GM19025 (cell line): Measurements from ENCODE around the gene OR1I1.
"Not testable (repeated sequence)": the region's sequence is repeated elsewhere in the genome, so short reads cannot be mapped to it uniquely, and the experiment has no call there.

Experiments
- ATAC-seq: cut with Tn5 transposase; IDR thresholded peaks from one replicate; pipeline ENCODE4 v1.9.1; 2021; ENCODE audit warnings: mild to moderate bottlenecking, low read depth, moderate library complexity; ENCODE audit not compliant: unreplicated experiment

Gene OR1I1

GRCh38 chr19:15081911-15082310, at the start of gene OR1I1:
Gene OR1I1 (plus strand): TSS chr19:15082211. CDS start chr19:15087066, 4,855 bp downstream.
- no peak for ATAC-seq

- no peak for ATAC-seq
Measured at GRCh38 chr19:15035795-15036311, 46.2 kb upstream of the OR1I1 start.

- no peak for ATAC-seq
Measured at GRCh38 chr19:15037586-15037985, 44.4 kb upstream of the OR1I1 start.

DNA sequence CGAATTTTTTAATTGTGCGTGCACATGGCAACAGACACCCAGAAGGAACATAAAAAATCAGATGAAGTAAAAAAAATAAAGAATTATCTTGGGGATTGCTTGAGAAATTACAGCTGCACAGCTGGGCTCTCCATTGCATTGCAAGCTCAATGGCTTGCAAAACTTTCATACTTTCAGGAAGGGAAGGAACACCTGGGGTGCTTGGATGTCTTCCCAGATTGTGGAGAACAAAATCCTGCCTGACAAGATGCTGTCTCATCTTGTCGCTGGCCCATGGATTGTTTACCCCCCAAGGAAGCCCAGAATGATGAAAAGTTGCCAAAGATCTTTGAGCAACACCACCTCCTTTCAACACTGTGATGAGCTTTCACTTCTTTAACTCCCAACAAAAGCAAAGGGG, 43.7 kb upstream of the OR1I1 start:
- ATAC-seq = no peak

DNA sequence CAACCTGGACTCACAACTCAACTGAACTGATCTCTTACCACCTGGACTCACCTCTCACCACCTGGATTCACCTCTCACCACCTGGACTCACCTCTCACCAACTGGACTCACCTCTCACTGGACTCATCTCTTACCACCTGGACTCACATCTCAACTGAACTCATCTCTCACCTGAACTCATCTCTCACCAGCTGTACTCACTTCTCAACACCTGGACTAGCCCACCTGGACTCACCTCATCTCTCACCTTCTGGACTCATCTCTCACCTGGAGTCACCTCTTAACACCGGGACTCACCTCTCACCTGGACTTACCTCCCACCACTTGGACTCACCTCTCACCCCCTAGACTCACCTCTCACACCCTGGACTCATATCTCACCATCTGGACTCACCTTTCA, 40.0 kb upstream of the OR1I1 start:
- no peak for ATAC-seq

GRCh38 chr19:15042826-15043225, 39.2 kb upstream of the OR1I1 start:
- no peak for ATAC-seq

- ATAC-seq = no peak
Measured at GRCh38 chr19:15045506-15045905, 36.5 kb upstream of the OR1I1 start.

- ATAC-seq = no peak
Measured at GRCh38 chr19:15047680-15048079, 34.3 kb upstream of the OR1I1 start.

DNA sequence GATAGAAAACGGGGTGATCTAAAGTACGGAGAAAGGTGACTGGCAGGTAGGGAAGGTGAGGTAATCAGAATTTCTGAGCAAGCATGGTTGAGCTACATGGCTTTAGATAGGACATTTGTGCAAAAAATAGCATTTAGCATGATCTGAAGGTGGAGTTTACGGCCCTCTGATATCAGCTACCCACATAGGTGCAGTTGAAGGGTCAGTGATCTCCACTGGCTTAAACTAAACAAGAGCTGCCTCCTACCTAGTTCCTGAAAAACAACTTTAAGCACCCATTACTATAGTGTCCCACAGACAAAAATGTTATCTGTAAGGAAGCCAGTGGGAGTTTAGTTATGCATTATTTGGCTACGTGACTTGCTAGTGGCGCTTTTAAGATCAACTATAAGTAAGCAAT, 33.9 kb upstream of the OR1I1 start:
- no peak for ATAC-seq

DNA sequence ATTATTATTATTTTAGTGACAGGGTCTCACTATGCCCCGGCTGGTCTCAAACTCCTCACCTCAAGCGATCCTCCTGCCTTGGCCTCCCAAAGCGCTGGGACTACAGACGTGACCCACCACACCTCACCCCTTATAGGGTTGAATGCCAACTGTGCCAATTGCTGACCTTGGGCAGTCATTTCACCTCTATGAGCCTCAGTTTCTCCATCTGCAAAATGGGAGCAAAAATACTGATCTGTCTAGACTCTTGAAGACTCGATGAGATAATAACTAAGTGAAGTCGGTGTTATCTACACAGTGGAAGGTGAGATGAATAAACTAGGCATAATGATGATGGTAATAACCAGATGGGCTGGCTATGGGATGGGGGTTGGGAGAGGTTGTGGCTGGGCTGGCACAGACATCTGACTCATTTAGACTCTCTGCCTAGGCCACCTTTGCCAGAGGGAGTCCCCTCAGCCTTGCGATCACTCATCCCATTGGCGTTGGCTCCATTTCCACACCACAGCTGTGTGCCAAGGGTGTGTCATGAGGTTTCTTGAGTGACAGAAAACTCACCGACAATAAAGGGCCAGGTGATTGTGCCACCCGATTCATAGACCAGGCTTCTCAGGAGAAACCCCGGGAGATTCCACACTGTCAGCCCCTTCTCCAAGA, 33.0 kb upstream of the OR1I1 start, which contains the start of gene CASP14:
Gene CASP14 (plus strand): TSS at position 596 of the 657 bp plus-strand sequence. CDS start 2,772 bp downstream, outside the sequence.
- ATAC-seq = no peak

DNA sequence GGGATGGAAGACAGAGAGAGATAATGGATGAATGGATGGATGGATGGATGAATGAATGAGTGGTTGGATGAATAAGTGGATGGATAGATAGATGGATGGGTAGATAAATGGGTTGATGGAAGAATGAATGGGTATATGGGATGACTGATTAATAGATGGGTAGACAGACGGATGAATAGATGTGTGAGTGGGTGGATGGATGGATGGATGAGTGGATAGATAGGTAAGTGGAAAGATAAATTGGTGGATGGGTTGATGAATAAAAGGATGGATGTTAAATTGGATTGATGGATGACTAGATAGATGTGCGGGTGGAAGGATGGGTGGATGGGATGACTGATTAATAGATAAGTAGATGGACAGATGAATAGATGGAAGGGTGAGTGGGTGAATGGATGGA, 31.4 kb upstream of the OR1I1 start:
- ATAC-seq = no peak

GRCh38 chr19:15062036-15062435, 20.0 kb upstream of the OR1I1 start:
- no peak for ATAC-seq

DNA sequence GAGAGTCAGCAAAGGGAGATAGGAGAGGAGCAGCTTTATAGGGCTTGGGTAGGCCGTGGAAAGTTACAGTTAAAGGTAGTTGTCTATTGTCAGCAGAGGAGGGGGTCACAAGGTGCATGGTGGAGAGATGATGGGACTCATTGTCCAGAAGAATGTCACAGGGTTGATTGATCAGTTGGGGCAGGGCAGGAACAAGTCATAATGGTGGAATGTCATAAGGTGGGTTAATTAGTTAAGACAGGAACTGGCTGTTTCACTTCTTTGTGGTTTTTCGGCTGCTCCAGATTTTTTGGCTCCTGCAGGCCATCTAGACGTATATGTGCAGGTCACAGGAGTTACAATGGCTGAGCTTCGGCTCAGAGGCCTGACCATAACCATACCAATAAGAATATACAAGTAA, 11.6 kb upstream of the OR1I1 start:
- not testable (repeated sequence) for ATAC-seq

DNA sequence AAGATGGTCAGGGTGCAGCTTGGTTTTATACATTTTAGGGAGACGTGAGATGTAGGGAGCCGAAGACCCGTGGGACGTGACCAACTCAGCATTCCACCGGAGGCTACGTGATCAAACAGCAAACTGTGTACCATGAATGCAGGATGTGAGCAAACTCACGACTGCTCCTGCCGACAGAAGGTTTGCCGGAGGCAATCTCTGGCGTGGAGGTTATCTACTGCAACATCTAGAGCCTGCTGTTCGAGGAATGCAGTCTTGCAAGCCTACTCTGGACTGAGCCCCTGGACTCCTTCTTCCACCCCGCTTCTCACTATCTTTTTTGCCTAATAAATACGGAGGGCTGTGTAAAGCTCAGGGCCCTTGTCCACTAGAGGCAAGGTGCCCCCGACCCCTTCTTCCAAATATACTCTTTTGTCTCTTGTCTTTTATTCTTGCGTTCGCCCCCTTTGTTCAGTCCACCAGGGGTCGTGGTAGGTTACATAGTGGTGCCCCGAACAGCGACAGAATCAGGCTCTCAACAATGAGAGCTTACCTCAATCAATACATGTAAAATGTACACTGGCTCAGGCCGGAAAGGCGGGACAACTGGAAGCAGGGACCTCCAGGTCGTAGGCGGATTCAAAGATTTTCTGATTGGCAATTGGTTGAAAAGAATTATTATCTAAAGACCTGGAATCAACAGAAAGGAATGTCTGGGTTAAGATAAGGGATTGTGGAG, 8.9 kb upstream of the OR1I1 start:
- no peak for ATAC-seq

DNA sequence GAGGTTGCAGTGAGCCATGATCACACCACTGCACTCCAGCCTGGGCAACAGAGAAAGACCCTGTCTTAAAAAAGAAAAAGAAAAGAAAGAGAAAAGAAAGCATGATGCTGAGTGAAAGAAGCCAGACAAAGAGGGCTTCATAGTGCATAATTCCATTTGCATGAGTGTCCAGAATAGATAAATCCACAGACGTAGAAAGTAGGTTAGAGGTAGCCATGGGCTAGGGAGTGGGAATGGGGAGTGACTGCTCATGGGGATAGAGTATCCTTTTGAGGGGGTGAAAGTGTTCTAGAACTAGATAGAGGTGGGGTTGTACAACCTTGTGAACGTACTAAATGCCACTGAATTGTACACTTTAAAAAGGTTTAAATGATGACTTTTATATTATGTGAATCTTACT, 7.6 kb upstream of the OR1I1 start:
- ATAC-seq = no peak

DNA sequence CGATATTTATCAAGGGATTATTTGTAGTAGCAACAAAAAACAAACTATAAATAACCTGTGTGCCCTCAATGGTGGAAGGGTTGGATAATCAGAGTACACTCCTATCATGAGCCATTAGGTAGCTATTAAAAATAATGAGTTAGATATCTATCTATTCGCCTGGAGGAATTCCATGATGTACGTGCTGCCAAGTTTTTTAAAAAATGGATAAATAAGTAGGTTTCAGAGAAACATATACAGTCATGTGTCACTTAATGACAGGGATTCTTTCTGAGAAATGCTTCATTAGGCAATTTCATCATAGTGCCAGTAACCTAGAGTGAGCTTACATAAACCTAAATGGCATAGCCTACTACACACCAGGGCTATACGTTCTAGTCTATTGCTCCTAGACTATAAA, 6.2 kb upstream of the OR1I1 start:
- no peak for ATAC-seq

GRCh38 chr19:15080002-15080401, 2.0 kb upstream of the OR1I1 start:
- ATAC-seq = not testable (repeated sequence)

- no peak for ATAC-seq
Measured at GRCh38 chr19:15087182-15087581, 5.2 kb downstream of the OR1I1 start.

DNA sequence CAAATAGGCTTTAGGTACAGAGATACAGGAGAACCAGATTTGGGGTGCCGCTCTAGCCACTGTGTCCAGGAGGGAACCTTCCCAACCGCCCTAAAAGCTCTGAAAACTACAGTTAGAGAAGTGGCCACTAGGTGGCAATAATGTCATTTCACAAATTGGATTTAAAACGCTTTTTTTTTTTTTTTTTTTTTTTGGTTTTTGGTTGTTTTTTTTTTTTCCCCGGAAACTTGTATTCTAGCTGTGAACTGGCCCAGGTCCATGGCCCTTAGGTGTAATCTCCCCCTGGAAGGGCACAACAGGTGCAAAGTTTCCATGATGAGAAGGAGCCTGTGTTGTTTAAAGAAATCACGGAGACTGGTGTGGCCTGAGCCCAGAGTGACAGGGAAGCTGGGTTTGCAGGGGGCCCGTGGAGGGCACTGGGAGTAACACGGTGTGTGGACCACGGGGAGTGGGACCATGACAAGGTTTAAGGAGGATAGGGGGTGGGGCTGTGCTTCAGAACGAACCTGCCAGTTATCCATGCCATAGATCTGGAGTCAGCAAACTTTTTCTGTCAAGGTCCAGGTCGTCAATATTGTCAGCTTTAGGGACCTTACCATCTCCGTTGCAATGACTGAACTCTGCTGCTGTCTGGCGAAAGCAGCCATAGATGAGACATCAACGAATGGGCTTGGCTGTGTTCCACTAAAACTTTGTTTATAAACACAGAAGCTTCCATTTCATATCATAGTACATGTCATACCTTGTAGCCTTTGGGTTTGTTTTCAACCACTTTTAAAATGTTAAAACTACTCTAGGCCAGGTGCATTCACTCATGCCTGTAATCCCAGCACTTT, 10.1 kb downstream of the OR1I1 start:
- ATAC-seq = no peak

DNA sequence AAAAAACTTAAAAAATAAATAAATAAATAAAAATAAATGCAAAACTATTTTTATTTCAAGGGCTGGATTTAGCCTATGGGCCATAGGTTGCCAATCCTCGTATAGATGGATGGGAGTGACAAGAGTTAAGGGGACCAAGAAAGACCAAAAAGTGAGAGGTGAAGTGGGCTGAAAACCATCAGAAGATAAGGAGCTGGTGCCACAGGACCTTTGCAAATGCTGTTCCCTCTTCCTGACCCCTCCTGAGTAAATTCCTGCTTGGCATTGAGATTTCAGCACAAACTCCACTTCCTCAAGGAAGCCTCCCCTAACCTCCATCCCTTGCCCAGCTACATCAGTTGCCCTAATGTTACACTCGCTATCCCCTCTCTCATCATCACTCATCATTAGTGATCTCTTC, 11.0 kb downstream of the OR1I1 start:
- ATAC-seq = no peak

GRCh38 chr19:15096223-15096622, 14.2 kb downstream of the OR1I1 start:
- ATAC-seq = no peak
